ENCODE measurements around the gene CCL11.

GRCh38 chr17:34318474-34318873, 32.9 kb downstream of the CCL11 start:
- no peak for TF ChIP-seq ZBTB46 (CRISPR knock-in tag; IDR thresholded peaks at IDR 0.05; ENCODE audit: borderline replicate concordance)
- no peak for TF ChIP-seq RNF2 (conservative IDR thresholded peaks at IDR 0.05; ENCODE audit: low read depth)
- TF ChIP-seq IRF1 (CRISPR knock-in tag; IDR thresholded peaks at IDR 0.05; ENCODE audit: low read depth), result no peak
- no peak for TF ChIP-seq HOXA7 (CRISPR knock-in tag; IDR thresholded peaks at IDR 0.05)
- no peak for TF ChIP-seq GRHL1 (CRISPR knock-in tag; conservative IDR thresholded peaks at IDR 0.05)
- TF ChIP-seq ZNF282 (IDR thresholded peaks at IDR 0.05; ENCODE audit: partially characterized antibody), result no peak
- TF ChIP-seq MBNL3 (CRISPR knock-in tag; conservative IDR thresholded peaks at IDR 0.05), result no peak
